GM12878 (cell line): Measurements from ENCODE around the gene LEMD2. TPM values are rescaled to one million over a fixed set of nuclear protein-coding genes. Genes with fewer than 3 reads are reported as not detected.

Source experiments
- ATAC-seq: fragments of 200-7000 bp; cut with Tn5 transposase; 3 replicates; pipeline ENCODE4 v1.9.1; 2020; ENCODE audit warnings: mild to moderate bottlenecking, moderate library complexity
- BruUV-seq: library from RNA; stranded (reverse); fragments of 400-500 nt; replicated peaks from 2 replicates; lab custom pipeline; 2021; lab: Mats Ljungman, UMichigan
- CTCF ChIA-PET: fragments of 300-600 bp; sonication (Branson Sonifier 250); formaldehyde crosslinking; extraction: SDS; loops from one replicate; lab custom pipeline; 2021; ENCODE audit warnings: inconsistent platforms; lab: Yijun Ruan, JAX
- POLR2A ChIA-PET: fragments of 350-600 bp; formaldehyde crosslinking; extraction: SDS; loops from one replicate; lab custom pipeline; 2021; ENCODE audit warnings: inconsistent platforms; lab: Charles Lee
- RAD21 ChIA-PET: fragments of 300-600 bp; sonication (Branson Sonifier 250); formaldehyde crosslinking; loops from one replicate; lab custom pipeline; 2023; ENCODE audit warnings: antibody characterized with exemption; ENCODE audit not compliant: unreplicated experiment; lab: Charles Lee
- SMC1A ChIA-PET: fragments of 300-600 bp; sonication (Branson Sonifier 250); formaldehyde crosslinking; loops from one replicate; lab custom pipeline; 2023; ENCODE audit not compliant: unreplicated experiment, uncharacterized antibody; lab: Charles Lee
- DNase-seq: peaks from one replicate; pipeline ENCODE4 v3.0.0-alpha.2; 2011; ENCODE audit warnings: low read depth, low spot score
- FAIRE-seq: peaks from 3 replicates; lab custom pipeline; 2011; peaks lifted over from hg19 to GRCh38; lab: Jason Lieb, UNC
- H2AFZ ChIP-seq: 2 replicates; pipeline ENCODE4 v1.6.0; 2011; ENCODE audit warnings: low read depth, low read length, control low read depth; ENCODE audit not compliant: control insufficient read depth
- H3K27ac ChIP-seq: 2 replicates; pipeline ENCODE4 v1.5.1; 2011; ENCODE audit warnings: control low read depth; ENCODE audit not compliant: control insufficient read depth, insufficient read depth
- H3K27me3 ChIP-seq, 2 experiments: replicated peaks in 1 of 2; 2 replicates each; pipeline versions ENCODE4 v1.6.0 to v1.6.1; 2011; ENCODE audit warnings: low read length in 1 of 2; ENCODE audit not compliant: control insufficient read depth in 2 of 2, insufficient read depth in 2 of 2
- H3K36me3 ChIP-seq, 2 experiments: 2 replicates each; pipeline ENCODE4 v1.5.1; 2011; ENCODE audit warnings: low read length in 1 of 2; ENCODE audit not compliant: control insufficient read depth in 2 of 2, insufficient read depth in 2 of 2
- H3K4me1 ChIP-seq: 2 replicates; pipeline ENCODE4 v1.6.1; 2011; ENCODE audit warnings: mild to moderate bottlenecking, low read length, moderate library complexity, mixed read lengths; ENCODE audit not compliant: control insufficient read depth, insufficient read depth
- H3K4me2 ChIP-seq: 2 replicates; pipeline ENCODE4 v1.6.0; 2011; ENCODE audit warnings: control low read depth; ENCODE audit not compliant: control insufficient read depth, insufficient read depth
- H3K4me3 ChIP-seq: fragments of 200-600 bp; sonication (generic); 2 replicates; pipeline ENCODE4 v1.5.1; 2016
- H3K79me2 ChIP-seq: 2 replicates; pipeline ENCODE4 v1.6.0; 2011; ENCODE audit warnings: low read length; ENCODE audit not compliant: control insufficient read depth, insufficient read depth
- H3K9ac ChIP-seq: 2 replicates; pipeline ENCODE4 v1.8.0; 2011; ENCODE audit warnings: low read length, control low read depth, mixed read lengths; ENCODE audit not compliant: control insufficient read depth, insufficient read depth
- H3K9me3 ChIP-seq: replicated peaks from 3 replicates; pipeline ENCODE4 v1.5.1; 2011; ENCODE audit warnings: mild to moderate bottlenecking, low read length; ENCODE audit not compliant: control insufficient read depth, insufficient read depth
- H4K20me1 ChIP-seq: 2 replicates; pipeline ENCODE4 v1.6.0; 2011; ENCODE audit not compliant: control insufficient read depth, insufficient read depth
- BACH1 ChIP-seq: fragments of 450-650 bp; IDR thresholded peaks from 2 replicates; pipeline ENCODE4 v1.6.1; 2017; ENCODE audit warnings: mild to moderate bottlenecking, borderline replicate concordance
- CBX3 ChIP-seq: fragments of 200-600 bp; sonication (generic); IDR thresholded peaks from 2 replicates; pipeline ENCODE4 v1.6.1; 2016; ENCODE audit warnings: low read depth, borderline replicate concordance
- CEBPZ ChIP-seq: fragments of 150-350 bp; IDR thresholded peaks from 2 replicates; pipeline ENCODE4 v1.6.1; 2016; ENCODE audit warnings: low read depth, low read length
- CHD4 ChIP-seq: fragments of 200-600 bp; sonication (generic); IDR thresholded peaks from 2 replicates; pipeline ENCODE4 v1.6.1; 2016; ENCODE audit warnings: mild to moderate bottlenecking
- FOXM1 ChIP-seq: IDR thresholded peaks from 2 replicates; pipeline ENCODE4 v1.6.1; 2012; ENCODE audit warnings: low read depth, mild to moderate bottlenecking, inconsistent platforms, low read length, moderate library complexity
- GATAD2B ChIP-seq: fragments of 450-650 bp; conservative IDR thresholded peaks from 2 replicates; pipeline ENCODE4 v1.6.1; 2017; ENCODE audit warnings: low read depth, mild to moderate bottlenecking, moderate library complexity
- NBN ChIP-seq: fragments of 450-650 bp; IDR thresholded peaks from 2 replicates; pipeline ENCODE4 v1.6.1; 2016
- NFXL1 ChIP-seq: fragments of 450-650 bp; IDR thresholded peaks from 2 replicates; pipeline ENCODE4 v1.6.1; 2017; ENCODE audit warnings: antibody characterized with exemption, mild to moderate bottlenecking, borderline replicate concordance
- POLR2A ChIP-seq: IDR thresholded peaks from 2 replicates; pipeline ENCODE4 v1.6.1; 2011; ENCODE audit warnings: low read depth, mild to moderate bottlenecking, low read length
- SREBF1 ChIP-seq: IDR thresholded peaks from 2 replicates; pipeline ENCODE4 v1.6.1; 2012; ENCODE audit warnings: mild to moderate bottlenecking, low read length
- ZBED1 ChIP-seq: IDR thresholded peaks from 2 replicates; pipeline ENCODE4 v1.6.1; 2016; ENCODE audit warnings: borderline replicate concordance
- ZBTB33 ChIP-seq: fragments of 450-650 bp; IDR thresholded peaks from 2 replicates; pipeline ENCODE4 v1.6.1; 2017; ENCODE audit warnings: mild to moderate bottlenecking
- ZBTB4 ChIP-seq: fragments of 450-650 bp; formaldehyde crosslinking; IDR thresholded peaks from 2 replicates; pipeline ENCODE4 v1.4.0; 2022; ENCODE audit warnings: mild to moderate bottlenecking, moderate library complexity
- ZSCAN29 ChIP-seq: fragments of 450-650 bp; IDR thresholded peaks from 2 replicates; pipeline ENCODE4 v1.6.1; 2017; ENCODE audit warnings: mild to moderate bottlenecking, moderate library complexity
- WGBS: methylation state at CpG from one replicate; pipeline ENCODE4 v1.1.6; 2016; ENCODE audit warnings: low lambda C conversion rate; ENCODE audit not compliant: insufficient replicate concordance, insufficient coverage; ENCODE audit errors: missing lambda C conversion rate; 5-methylcytosine and 5-hydroxymethylcytosine counted together
- in situ Hi-C: fragments of 300-500 bp; cut with MboI; formaldehyde crosslinking; loops from 9 replicates; pipeline ENCODE4 v1.14.3; 2018; ENCODE audit warnings: mixed read lengths
- intact Hi-C: fragments of 100-400 bp; cut with micrococcal nuclease; formaldehyde crosslinking; loops from one replicate; pipeline ENCODE4 v1.14.2; 2022; ENCODE audit not compliant: unreplicated experiment
- polyA plus RNA-seq, 11 experiments: library from polyadenylated mRNA; depleted of rRNA in 4 of 11; unstranded in 6 of 11; stranded (reverse) in 5 of 11; fragments of >200 nt; fragmentation: Nextera tagmentation in 4 of 11; fragmentation: Illumina TruSeq in 1 of 11; extraction: Ambion mirVana in 4 of 11; extraction: Trizol in 1 of 11; gene quantifications; 1 replicate in 1 of 11; 2 replicates in 10 of 11; pipeline versions ENCODE4 v1.2.1 to v1.2.3, GENCODE V29; 2011 to 2016; ENCODE audit warnings: inconsistent platforms in 2 of 11, missing spikeins in 2 of 11, low read depth in 1 of 11
- total RNA-seq, 4 experiments: library from RNA; depleted of rRNA in 3 of 4; stranded (reverse); fragments of >200 nt in 3 of 4; fragmentation: Illumina TruSeq in 1 of 4; extraction: Trizol in 1 of 4; gene quantifications; 2 replicates each; pipeline versions ENCODE4 v1.2.1 to v1.2.3, GENCODE V29; 2013 to 2021

Gene LEMD2
- total and polyA plus RNA-seq, 10 of the 15 experiments (the other 5 are each of a cell fraction or from before 2014, with no cell fraction given), result 0.45 to 47.1 (median 22.8) TPM

GRCh38 chr6:33803571-33804053, 14.7 kb upstream of the LEMD2 start, which contains the start of gene MLN:
TSS of gene MLN (minus strand) at chr6:33804003. CDS start at chr6:33801163, 2,840 bp downstream.
- no peak within 1 kb of the TSS for H3K27ac ChIP-seq
- H3K9me3 ChIP-seq, result no peaks in the 10 kb centered on the region
- no peak within 1 kb of the TSS for H3K9ac ChIP-seq
- H3K36me3 ChIP-seq, result no peaks in the 10 kb centered on the region
- no peak within 1 kb of the TSS for H3K4me3 ChIP-seq
- BruUV-seq, result no TSS peak
- RAD21 ChIA-PET, result no interaction called here
- H3K4me1 ChIP-seq, result no peaks in the 10 kb centered on the region
- no peak within 1 kb of the TSS for H2AFZ ChIP-seq
- FAIRE-seq (no peak), ATAC-seq (no peak), DNase-seq (no peak)
- POLR2A ChIA-PET, result no interaction called here
- no peaks in the 10 kb centered on the region for H4K20me1 ChIP-seq
- CTCF ChIA-PET, result no interaction called here
- 50% methylated on average over 14 of the region's 14 CpGs for WGBS
- H3K27me3 ChIP-seq, result peaks cover 3 to 5% of the 10 kb centered on the region in 2 experiments; a peak in 3 of 4 replicates
- SMC1A ChIA-PET, result no interaction called here
- TF ChIP-seq ZBTB4 (CRISPR knock-in tag) (no peak), NFXL1 (no peak), NBN (no peak), BACH1 (no peak), CHD4 (no peak), GATAD2B (no peak), CBX3 (no peak), ZBED1 (no peak), ZBTB33 (no peak), ZSCAN29 (no peak), CEBPZ (no peak), SREBF1 (no peak), FOXM1 (no peak), POLR2A (no peak)
- no peaks in the 10 kb centered on the region for H3K79me2 ChIP-seq
- intact Hi-C loops (no loop called here), in situ Hi-C loops (no loop called here)
- no peak within 1 kb of the TSS for H3K4me2 ChIP-seq
